Mesenchymal stem cell (in vitro differentiated cells and primary cell): ENCODE data around the gene PRKCA.

Experiments used
- DNase-seq: peaks from one replicate; pipeline ENCODE4 v3.0.0-alpha.2; 2013
- H2AFZ ChIP-seq: one replicate; pipeline ENCODE4 v1.6.1; 2013; ENCODE audit warnings: low read depth, mild to moderate bottlenecking, control low read depth, inconsistent platforms, low read length, moderate library complexity
- H2AK5ac ChIP-seq: 2 replicates; pipeline ENCODE4 v1.6.1; 2013; ENCODE audit warnings: low read length, moderate library complexity, mild to moderate bottlenecking, inconsistent platforms; ENCODE audit not compliant: severe bottlenecking
- H2BK120ac ChIP-seq: one replicate; pipeline ENCODE4 v1.6.1; 2013; ENCODE audit warnings: low read depth, mild to moderate bottlenecking, inconsistent platforms, low read length, moderate library complexity
- H2BK12ac ChIP-seq, 2 experiments: one replicate each; pipeline ENCODE4 v1.6.1; 2013; ENCODE audit warnings: inconsistent platforms in 2 of 2, low read length in 2 of 2, mild to moderate bottlenecking in 2 of 2, moderate library complexity in 2 of 2, control low read depth in 1 of 2
- H2BK15ac ChIP-seq: one replicate; pipeline ENCODE4 v1.6.1; 2013; ENCODE audit warnings: mild to moderate bottlenecking, low read depth, inconsistent platforms; ENCODE audit not compliant: poor library complexity, severe bottlenecking
- H2BK5ac ChIP-seq: 2 replicates; pipeline ENCODE4 v1.6.1; 2013; ENCODE audit warnings: low read depth, mild to moderate bottlenecking, low read length, control low read depth, inconsistent platforms; ENCODE audit not compliant: poor library complexity, severe bottlenecking
- H3K14ac ChIP-seq, 2 experiments: one replicate each; pipeline ENCODE4 v1.6.1; 2013; ENCODE audit warnings: inconsistent platforms in 2 of 2, low read length in 2 of 2, control low read depth in 1 of 2, mild to moderate bottlenecking in 1 of 2, moderate library complexity in 1 of 2
- H3K18ac ChIP-seq, 2 experiments: one replicate each; pipeline ENCODE4 v1.6.1; 2013; ENCODE audit warnings: inconsistent platforms in 2 of 2, low read length in 2 of 2, control low read depth in 1 of 2, low read depth in 1 of 2, mild to moderate bottlenecking in 1 of 2
- H3K23ac ChIP-seq, 2 experiments: one replicate each; pipeline ENCODE4 v1.6.1; 2013; ENCODE audit warnings: inconsistent platforms in 2 of 2, low read length in 2 of 2, mild to moderate bottlenecking in 2 of 2, moderate library complexity in 2 of 2, control low read depth in 1 of 2
- H3K27ac ChIP-seq: 2 replicates; pipeline ENCODE4 v1.5.1; 2013; ENCODE audit warnings: mild to moderate bottlenecking, moderate library complexity, low read length, control low read depth, inconsistent platforms; ENCODE audit not compliant: poor library complexity, severe bottlenecking
- H3K27me3 ChIP-seq, 2 experiments: 2 replicates each; pipeline versions ENCODE4 v1.6.1 to v1.7.0; 2013; ENCODE audit warnings: low read length in 2 of 2, mild to moderate bottlenecking in 2 of 2, moderate library complexity in 2 of 2, control low read depth in 1 of 2, inconsistent platforms in 1 of 2; ENCODE audit not compliant: control insufficient read depth in 1 of 2, insufficient read depth in 1 of 2
- H3K36me3 ChIP-seq, 2 experiments: 2 replicates each; pipeline versions ENCODE4 v1.6.1 to v1.7.0; 2013; ENCODE audit warnings: low read length in 2 of 2, control low read depth in 1 of 2, inconsistent platforms in 1 of 2, low read depth in 1 of 2, mild to moderate bottlenecking in 1 of 2; ENCODE audit not compliant: insufficient read depth in 2 of 2, control insufficient read depth in 1 of 2
- H3K4ac ChIP-seq, 2 experiments: one replicate each; pipeline ENCODE4 v1.6.1; 2013; ENCODE audit warnings: inconsistent platforms in 2 of 2, low read length in 2 of 2, mild to moderate bottlenecking in 2 of 2, moderate library complexity in 2 of 2, control low read depth in 1 of 2, low read depth in 1 of 2
- H3K4me1 ChIP-seq: 2 replicates; pipeline ENCODE4 v1.6.1; 2013; ENCODE audit warnings: low read depth, low read length, control low read depth; ENCODE audit not compliant: control insufficient read depth, insufficient read depth
- H3K4me2 ChIP-seq: 2 replicates; pipeline ENCODE4 v1.6.1; 2013; ENCODE audit warnings: low read length, mild to moderate bottlenecking, inconsistent platforms; ENCODE audit not compliant: poor library complexity, severe bottlenecking
- H3K4me3 ChIP-seq, 2 experiments: 2 replicates each; pipeline versions ENCODE4 v1.5.1 to v1.7.0; 2013; ENCODE audit warnings: low read length in 2 of 2, mild to moderate bottlenecking in 2 of 2, control low read depth in 1 of 2, low read depth in 1 of 2; ENCODE audit not compliant: insufficient read depth in 1 of 2
- H3K79me1 ChIP-seq: replicated peaks from 2 replicates; pipeline ENCODE4 v1.6.1; 2013; ENCODE audit warnings: mild to moderate bottlenecking, control low read depth, low read length, inconsistent platforms; ENCODE audit not compliant: poor library complexity, severe bottlenecking
- H3K9ac ChIP-seq: 2 replicates; pipeline ENCODE4 v1.7.0; 2013; ENCODE audit warnings: mild to moderate bottlenecking, low read length, moderate library complexity
- H3K9me3 ChIP-seq: 2 replicates; pipeline ENCODE4 v1.7.0; 2013; ENCODE audit warnings: mild to moderate bottlenecking, low read length; ENCODE audit not compliant: control insufficient read depth
- H4K8ac ChIP-seq: one replicate; pipeline ENCODE4 v1.6.1; 2013; ENCODE audit warnings: inconsistent platforms, mild to moderate bottlenecking, low read length, moderate library complexity
- H4K91ac ChIP-seq: one replicate; pipeline ENCODE4 v1.6.1; 2013; ENCODE audit warnings: mild to moderate bottlenecking, low read length, inconsistent platforms
- WGBS: methylation state at CpG from one replicate; pipeline ENCODE4 v1.1.7; 2013; ENCODE audit warnings: mixed read lengths; 5-methylcytosine and 5-hydroxymethylcytosine counted together

PRKCA gene

DNA sequence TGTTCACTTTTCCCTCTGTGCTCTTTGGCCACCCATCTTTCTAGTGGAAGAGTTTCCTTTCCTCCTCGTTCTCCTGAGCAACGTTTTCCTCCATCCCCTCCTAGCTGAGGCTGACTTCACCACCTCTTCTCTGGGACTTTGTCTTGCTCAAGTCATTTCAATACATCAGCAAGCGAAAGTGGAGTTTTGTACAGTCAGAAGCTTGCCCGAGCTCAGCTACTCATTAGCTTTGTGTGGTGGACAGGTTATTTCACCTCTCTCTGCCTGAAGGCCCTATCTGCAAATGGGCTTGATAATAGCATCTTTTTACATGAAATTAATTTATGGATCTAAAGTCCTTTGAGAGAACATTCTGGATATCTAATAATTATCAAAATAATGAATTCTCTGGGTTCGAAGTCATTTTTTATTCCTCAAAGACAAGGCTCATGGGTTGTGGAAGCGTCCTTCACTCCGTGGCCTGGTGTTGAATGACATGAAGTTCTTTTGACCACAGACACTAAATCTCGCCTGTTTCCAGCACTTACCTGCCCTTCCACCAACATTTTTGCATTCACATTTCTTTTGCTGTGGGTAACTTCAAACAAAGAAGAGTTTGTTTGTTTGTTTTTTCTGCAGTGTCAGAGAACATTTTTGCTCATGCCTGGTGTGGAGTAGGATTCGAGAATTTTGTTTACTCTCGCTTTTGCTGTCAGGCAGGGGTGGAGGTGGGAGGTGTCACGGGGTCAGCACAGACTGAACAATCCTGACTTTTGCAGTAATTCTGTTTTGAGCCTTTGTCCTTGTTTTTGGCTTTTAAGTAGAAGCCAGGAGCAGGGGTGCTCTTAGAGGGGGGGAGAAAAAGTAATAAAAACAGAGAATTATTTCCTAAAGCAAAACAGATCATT lies 377.5 kb downstream of the PRKCA start:
- peaks cover 0 to 19% of the 10 kb centered on the region in 2 experiments for H3K36me3 ChIP-seq
- H3K4me2 ChIP-seq = no peak overlapping the region
- H3K9ac ChIP-seq = no peak overlapping the region
- H2BK120ac ChIP-seq = no peak overlapping the region
- no peak for DNase-seq
- no peak overlapping the region for H3K18ac ChIP-seq
- no peak overlapping the region for H3K4ac ChIP-seq
- no peak overlapping the region for H2AFZ ChIP-seq
- H3K14ac ChIP-seq = no peak overlapping the region
- no peaks in the 10 kb centered on the region for H3K27me3 ChIP-seq
- H3K4me3 ChIP-seq = no peak overlapping the region
- no peak overlapping the region for H2BK5ac ChIP-seq
- no peak overlapping the region for H2BK15ac ChIP-seq
- peaks cover 35% of the 10 kb centered on the region for H3K79me1 ChIP-seq
- H3K27ac ChIP-seq = no peak overlapping the region
- no peak overlapping the region for H4K8ac ChIP-seq
- H2BK12ac ChIP-seq = no peak overlapping the region
- H3K9me3 ChIP-seq = no peaks in the 10 kb centered on the region
- WGBS = 81% methylated on average over 9 of the region's 11 CpGs
- no peak overlapping the region for H4K91ac ChIP-seq
- no peak overlapping the region for H2AK5ac ChIP-seq
- no peak overlapping the region for H3K23ac ChIP-seq
- H3K4me1 ChIP-seq = peaks cover 14% of the 10 kb centered on the region

DNA sequence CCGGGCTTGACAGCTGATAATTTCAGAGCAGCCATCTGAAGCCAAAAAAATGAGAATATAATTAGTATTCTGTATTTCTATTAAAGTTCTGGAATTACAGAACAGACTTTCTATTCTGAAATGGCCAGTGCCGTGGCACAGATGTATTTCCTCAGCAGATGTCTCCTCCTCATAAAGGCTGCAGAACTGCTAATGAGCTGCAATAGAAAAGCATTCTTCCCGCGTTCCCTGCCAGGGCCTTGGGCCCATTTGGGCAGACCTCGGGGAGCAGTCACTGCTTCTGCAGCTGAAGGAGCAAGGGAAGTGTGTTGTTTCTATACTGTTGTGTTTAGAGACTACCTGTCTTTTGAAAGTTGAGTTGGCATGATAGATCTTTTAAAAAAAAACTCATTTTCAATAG lies 379.9 kb downstream of the PRKCA start:
- Histone ChIP-seq H3K14ac (no peak overlapping the region), H3K9ac (no peak overlapping the region), H2AFZ (no peak overlapping the region), H3K27me3 (no peaks in the 10 kb centered on the region), H2BK5ac (no peak overlapping the region), H3K18ac (no peak overlapping the region), H3K27ac (no peak overlapping the region), H2BK120ac (no peak overlapping the region), H3K36me3 (peaks cover 8 to 9% of the 10 kb centered on the region in 2 experiments), H3K4me3 (no peak overlapping the region), H2AK5ac (no peak overlapping the region), H2BK15ac (no peak overlapping the region), H3K4me2 (no peak overlapping the region), H4K8ac (no peak overlapping the region), H3K4ac (no peak overlapping the region), H3K23ac (no peak overlapping the region), H3K79me1 (peaks cover 36% of the 10 kb centered on the region), H4K91ac (no peak overlapping the region), H3K9me3 (no peaks in the 10 kb centered on the region), H3K4me1 (peaks cover 3% of the 10 kb centered on the region), H2BK12ac (no peak overlapping the region)
- WGBS = 93% methylated on average over 4 of the region's 5 CpGs
- DNase-seq = no peak

DNA sequence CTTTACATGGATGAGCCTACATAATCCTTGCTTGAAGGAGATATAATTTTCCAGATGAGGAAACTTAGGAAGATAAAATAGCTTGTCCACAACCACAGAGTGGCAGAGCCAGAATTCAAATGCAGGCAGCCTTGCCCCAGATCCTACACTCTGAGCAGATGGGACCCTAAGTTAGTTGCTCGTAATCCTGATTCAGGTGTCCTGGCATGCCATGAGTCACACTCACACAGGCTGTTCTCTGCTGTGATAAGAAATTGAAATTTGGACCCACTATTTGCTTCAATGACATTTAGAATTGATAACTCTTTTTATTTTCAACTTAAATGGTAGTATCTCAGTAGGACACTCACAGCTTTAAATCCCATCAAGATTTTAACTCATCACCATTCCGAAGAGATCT lies 381.8 kb downstream of the PRKCA start:
- no peak overlapping the region for H3K14ac ChIP-seq
- H2AFZ ChIP-seq = no peak overlapping the region
- WGBS = 94% methylated on average over 2 of the region's 2 CpGs
- peaks cover 17 to 28% of the 10 kb centered on the region in 2 experiments for H3K36me3 ChIP-seq
- no peak overlapping the region for H3K4ac ChIP-seq
- no peak overlapping the region for H3K4me2 ChIP-seq
- no peak overlapping the region for H3K4me3 ChIP-seq
- no peaks in the 10 kb centered on the region for H3K9me3 ChIP-seq
- H3K27ac ChIP-seq = no peak overlapping the region
- H3K18ac ChIP-seq = no peak overlapping the region
- H2BK120ac ChIP-seq = no peak overlapping the region
- peaks cover 3% of the 10 kb centered on the region for H3K4me1 ChIP-seq
- no peaks in the 10 kb centered on the region for H3K27me3 ChIP-seq
- no peak overlapping the region for H3K23ac ChIP-seq
- no peak overlapping the region for H4K8ac ChIP-seq
- peaks cover 28% of the 10 kb centered on the region for H3K79me1 ChIP-seq
- no peak for DNase-seq
- no peak overlapping the region for H2BK15ac ChIP-seq
- no peak overlapping the region for H4K91ac ChIP-seq
- H3K9ac ChIP-seq = no peak overlapping the region
- H2BK5ac ChIP-seq = no peak overlapping the region
- H2BK12ac ChIP-seq = no peak overlapping the region
- no peak overlapping the region for H2AK5ac ChIP-seq

DNA sequence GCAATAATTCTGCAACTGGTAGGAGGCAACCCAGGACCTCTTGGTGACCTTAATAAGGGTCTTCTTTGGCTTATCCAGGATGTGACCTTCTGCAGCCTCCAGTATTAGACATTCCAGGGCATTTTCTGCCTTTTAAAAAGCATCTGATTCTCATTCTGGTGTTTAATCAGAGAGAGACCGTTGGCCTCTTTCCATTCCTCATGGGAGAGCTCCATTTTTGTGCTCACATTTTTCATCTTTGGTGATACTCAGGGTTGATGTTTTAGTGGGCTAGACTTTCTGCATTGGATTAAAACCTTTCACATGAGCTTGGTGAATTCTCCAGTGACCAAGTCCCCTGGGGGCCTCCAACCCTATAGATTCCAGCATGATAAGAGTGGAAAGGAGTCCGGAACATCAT lies 382.3 kb downstream of the PRKCA start:
- no peak overlapping the region for H3K4me3 ChIP-seq
- H3K4me2 ChIP-seq = no peak overlapping the region
- H3K9ac ChIP-seq = no peak overlapping the region
- H2AFZ ChIP-seq = no peak overlapping the region
- peaks cover 12 to 32% of the 10 kb centered on the region in 2 experiments for H3K36me3 ChIP-seq
- no peak for DNase-seq
- no peak overlapping the region for H4K8ac ChIP-seq
- no peak overlapping the region for H2AK5ac ChIP-seq
- H3K9me3 ChIP-seq = no peaks in the 10 kb centered on the region
- no peak overlapping the region for H3K4ac ChIP-seq
- no peak overlapping the region for H2BK120ac ChIP-seq
- no peak overlapping the region for H3K23ac ChIP-seq
- no peak overlapping the region for H2BK12ac ChIP-seq
- H3K18ac ChIP-seq = no peak overlapping the region
- H3K79me1 ChIP-seq = peaks cover 28% of the 10 kb centered on the region
- H2BK15ac ChIP-seq = no peak overlapping the region
- WGBS = 89% methylated on average over 1 of the region's 2 CpGs
- H3K27ac ChIP-seq = no peak overlapping the region
- H3K27me3 ChIP-seq = no peaks in the 10 kb centered on the region
- peaks cover 3% of the 10 kb centered on the region for H3K4me1 ChIP-seq
- H4K91ac ChIP-seq = no peak overlapping the region
- no peak overlapping the region for H2BK5ac ChIP-seq
- H3K14ac ChIP-seq = no peak overlapping the region
